ENCODE results near the gene RAD51.
"Not testable (repeated sequence)": the region's sequence is repeated elsewhere in the genome, so short reads cannot be mapped to it uniquely, and the experiment has no call there.

Gene RAD51

GRCh38 chr15:40694688-40695468 is at the start of gene RAD51:
Gene RAD51 (plus strand): TSS chr15:40695174. CDS start chr15:40698759, 3,585 bp downstream.
- H3K4me3 Mint-ChIP-seq = peak within 1 kb of the TSS; percentile 98
- peaks cover 65% of the 10 kb centered on the region for H3K36me3 Mint-ChIP-seq (ENCODE audit: low read depth)
- no peaks in the 10 kb centered on the region for H3K27me3 Mint-ChIP-seq
- H3K27ac Mint-ChIP-seq = peak within 1 kb of the TSS; percentile 100
- peak; percentile 95 for DNase-seq
- H3K4me1 Mint-ChIP-seq (ENCODE audit: low read depth) = peaks cover 31% of the 10 kb centered on the region
- H3K9me3 Mint-ChIP-seq = no peaks in the 10 kb centered on the region

DNA sequence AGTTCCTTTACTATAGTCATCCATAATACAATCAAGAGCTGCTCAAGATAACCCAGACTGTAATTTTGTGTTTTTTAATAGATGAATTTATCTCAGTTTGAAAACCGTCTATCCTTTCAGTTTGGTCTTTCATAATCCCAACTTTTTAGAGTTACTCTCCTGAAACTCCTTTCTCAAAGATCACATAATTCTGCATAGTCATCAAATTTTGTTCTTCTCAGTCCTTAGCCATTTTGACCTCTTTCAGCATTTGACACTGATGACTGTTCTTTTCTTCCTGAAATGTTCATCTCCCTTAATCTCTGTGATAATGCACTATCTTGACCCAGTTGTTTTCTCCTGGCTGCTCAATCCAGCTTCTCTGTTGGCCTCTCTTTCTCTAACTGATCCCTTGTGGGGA is 47.5 kb upstream of the RAD51 start:
- Mint-ChIP-seq H3K9me3 (no peaks in the 10 kb centered on the region), H3K27me3 (no peaks in the 10 kb centered on the region), H3K27ac (no peak overlapping the region), H3K36me3 (ENCODE audit: low read depth) (peaks cover 15% of the 10 kb centered on the region), H3K4me1 (ENCODE audit: low read depth) (no peaks in the 10 kb centered on the region), H3K4me3 (no peak overlapping the region)
- DNase-seq = no peak

DNA sequence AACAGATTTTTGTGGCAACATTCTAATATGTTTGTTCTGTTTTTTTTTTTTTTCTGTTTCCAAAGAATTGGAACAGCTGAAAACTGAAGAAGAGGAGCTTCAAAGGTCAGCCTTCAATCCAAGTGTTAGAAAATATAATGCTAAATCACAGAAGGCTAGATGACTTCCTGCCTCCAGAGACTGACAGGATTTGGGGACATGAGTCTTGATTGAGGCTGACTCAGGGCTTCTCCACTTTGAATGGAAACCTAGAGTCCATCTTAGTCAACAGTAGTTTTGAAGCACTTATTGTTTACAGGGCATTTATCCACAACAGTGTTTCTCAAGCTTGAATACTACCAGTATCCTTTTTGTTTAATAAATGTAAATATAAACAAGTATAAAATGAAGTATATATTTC is 44.5 kb upstream of the RAD51 start:
- DNase-seq = no peak
- no peaks in the 10 kb centered on the region for H3K4me1 Mint-ChIP-seq (ENCODE audit: low read depth)
- peak overlapping the region; percentile 38 for H3K27ac Mint-ChIP-seq
- no peaks in the 10 kb centered on the region for H3K9me3 Mint-ChIP-seq
- no peak overlapping the region for H3K4me3 Mint-ChIP-seq
- H3K36me3 Mint-ChIP-seq (ENCODE audit: low read depth) = peaks cover 27% of the 10 kb centered on the region
- no peaks in the 10 kb centered on the region for H3K27me3 Mint-ChIP-seq

DNA sequence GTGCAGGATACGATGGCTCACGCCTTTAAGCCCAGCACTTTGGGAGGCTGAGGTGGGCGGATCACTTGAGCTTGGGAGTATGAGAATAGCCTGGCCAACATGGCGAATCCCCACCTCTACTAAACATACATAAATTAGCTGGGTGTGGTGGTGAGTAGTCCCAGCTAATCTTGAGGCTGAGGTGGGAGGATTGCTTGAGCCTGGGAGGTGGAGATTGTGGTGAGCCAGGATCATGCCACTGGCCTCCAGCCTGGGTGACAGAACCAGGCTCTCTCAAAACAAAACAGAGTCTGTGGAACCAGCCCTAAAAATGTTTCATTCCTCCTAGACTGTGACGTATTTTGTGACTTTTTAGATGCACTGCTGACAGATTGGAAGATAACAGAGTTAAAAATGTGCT is 34.3 kb upstream of the RAD51 start:
- Mint-ChIP-seq H3K27ac (no peak overlapping the region), H3K27me3 (no peaks in the 10 kb centered on the region), H3K9me3 (no peaks in the 10 kb centered on the region), H3K36me3 (ENCODE audit: low read depth) (peaks cover 27% of the 10 kb centered on the region), H3K4me3 (no peak overlapping the region), H3K4me1 (ENCODE audit: low read depth) (peaks cover 2% of the 10 kb centered on the region)
- DNase-seq = no peak

DNA sequence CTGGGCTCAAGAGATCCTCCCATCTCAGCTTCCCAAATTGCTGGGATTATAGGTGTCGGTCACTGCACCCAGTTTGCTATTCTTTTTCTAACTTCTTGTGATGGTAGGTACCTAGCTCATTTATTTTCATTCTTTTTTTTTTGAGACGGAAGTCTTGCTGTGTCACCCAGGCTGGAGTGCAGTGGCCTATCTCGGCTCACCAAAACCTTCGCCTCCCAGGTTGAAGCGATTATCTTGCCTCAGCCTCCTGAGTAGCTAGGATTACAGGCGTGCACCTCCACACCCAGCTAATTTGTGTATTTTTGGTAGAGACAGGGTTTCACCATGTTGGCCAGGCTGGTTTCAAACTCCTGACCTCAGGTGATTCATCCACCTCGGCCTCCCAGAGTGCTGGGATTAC is 30.1 kb upstream of the RAD51 start:
- H3K4me1 Mint-ChIP-seq (ENCODE audit: low read depth) = peaks cover 2% of the 10 kb centered on the region
- H3K9me3 Mint-ChIP-seq = no peaks in the 10 kb centered on the region
- no peak for DNase-seq
- no peak overlapping the region for H3K27ac Mint-ChIP-seq
- no peaks in the 10 kb centered on the region for H3K27me3 Mint-ChIP-seq
- no peak overlapping the region for H3K4me3 Mint-ChIP-seq
- H3K36me3 Mint-ChIP-seq (ENCODE audit: low read depth) = peaks cover 17% of the 10 kb centered on the region

GRCh38 chr15:40676290-40676689 is 18.7 kb upstream of the RAD51 start:
- H3K4me1 Mint-ChIP-seq (ENCODE audit: low read depth); DNase-seq: not testable (repeated sequence)

DNA sequence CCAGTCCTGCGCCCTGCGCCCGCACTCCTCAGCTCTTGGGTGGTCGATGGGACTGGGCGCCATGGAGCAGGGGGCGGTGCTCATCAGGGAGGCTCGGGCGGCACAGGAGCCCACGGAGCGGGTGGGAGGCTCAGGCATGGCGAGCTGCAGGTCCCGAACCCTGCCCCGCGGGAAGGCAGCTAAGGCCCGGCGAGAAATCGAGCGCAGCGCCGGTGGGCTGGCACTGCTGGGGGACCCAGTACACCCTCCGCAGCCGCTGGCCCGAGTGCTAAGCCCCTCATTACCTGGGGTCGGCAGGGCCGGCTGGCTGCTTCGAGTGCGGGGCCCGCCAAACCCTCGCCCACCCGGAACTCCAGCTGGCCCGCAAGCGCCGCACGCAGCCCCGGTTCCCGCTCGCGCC is 18.1 kb upstream of the RAD51 start:
- not testable (repeated sequence) for DNase-seq, H3K9me3 Mint-ChIP-seq, H3K4me3 Mint-ChIP-seq

More at GRCh38 chr15:40676290-40676689, 18.7 kb upstream of the RAD51 start:
- H3K36me3 Mint-ChIP-seq (ENCODE audit: low read depth); H3K27me3 Mint-ChIP-seq; H3K27ac Mint-ChIP-seq; H3K4me3 Mint-ChIP-seq; H3K9me3 Mint-ChIP-seq: not testable (repeated sequence)

GRCh38 chr15:40680151-40680550 is 14.8 kb upstream of the RAD51 start:
- Mint-ChIP-seq H3K27ac (no peak overlapping the region), H3K36me3 (ENCODE audit: low read depth) (no peaks in the 10 kb centered on the region), H3K4me3 (no peak overlapping the region), H3K4me1 (ENCODE audit: low read depth) (no peaks in the 10 kb centered on the region), H3K27me3 (no peaks in the 10 kb centered on the region), H3K9me3 (no peaks in the 10 kb centered on the region)
- DNase-seq = no peak

More for the DNA sequence above, 18.1 kb upstream of the RAD51 start:
- H3K27ac Mint-ChIP-seq; H3K36me3 Mint-ChIP-seq (ENCODE audit: low read depth); H3K4me1 Mint-ChIP-seq (ENCODE audit: low read depth); H3K27me3 Mint-ChIP-seq: not testable (repeated sequence)

DNA sequence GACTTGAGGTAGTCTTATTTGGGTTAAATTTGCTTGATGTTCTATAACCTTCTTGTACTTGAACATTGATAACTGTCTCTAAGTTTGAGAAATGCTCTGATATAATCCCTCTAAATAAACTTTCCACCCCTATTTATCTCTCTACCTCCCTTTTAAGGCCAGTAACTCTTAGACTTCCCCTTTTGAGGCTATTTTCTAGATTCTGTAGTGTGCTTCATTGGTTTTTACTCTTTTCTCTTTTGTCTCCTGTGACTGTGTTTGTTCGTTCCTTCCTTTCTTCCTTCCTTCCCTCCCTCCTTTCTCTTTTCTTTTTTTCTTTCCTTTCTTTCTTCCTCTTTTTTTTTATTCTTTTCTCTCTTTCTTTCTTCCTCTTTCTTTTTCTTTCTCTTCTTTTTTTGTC is 14.0 kb upstream of the RAD51 start:
- not testable (repeated sequence) for H3K36me3 Mint-ChIP-seq (ENCODE audit: low read depth); H3K27ac Mint-ChIP-seq; H3K4me1 Mint-ChIP-seq (ENCODE audit: low read depth); H3K9me3 Mint-ChIP-seq; H3K27me3 Mint-ChIP-seq; H3K4me3 Mint-ChIP-seq; DNase-seq

GRCh38 chr15:40684381-40684780 is 10.6 kb upstream of the RAD51 start:
- H3K9me3 Mint-ChIP-seq = no peaks in the 10 kb centered on the region
- no peak overlapping the region for H3K4me3 Mint-ChIP-seq
- H3K4me1 Mint-ChIP-seq (ENCODE audit: low read depth) = no peaks in the 10 kb centered on the region
- peak overlapping the region; percentile 2 for H3K27ac Mint-ChIP-seq
- no peaks in the 10 kb centered on the region for H3K36me3 Mint-ChIP-seq (ENCODE audit: low read depth)
- DNase-seq = no peak
- no peaks in the 10 kb centered on the region for H3K27me3 Mint-ChIP-seq

GRCh38 chr15:40685376-40685775 is 9.6 kb upstream of the RAD51 start:
- Mint-ChIP-seq H3K27ac (peak overlapping the region; percentile 41), H3K27me3 (no peaks in the 10 kb centered on the region), H3K4me3 (no peak overlapping the region), H3K36me3 (ENCODE audit: low read depth) (no peaks in the 10 kb centered on the region), H3K9me3 (no peaks in the 10 kb centered on the region), H3K4me1 (ENCODE audit: low read depth) (no peaks in the 10 kb centered on the region)
- no peak for DNase-seq

DNA sequence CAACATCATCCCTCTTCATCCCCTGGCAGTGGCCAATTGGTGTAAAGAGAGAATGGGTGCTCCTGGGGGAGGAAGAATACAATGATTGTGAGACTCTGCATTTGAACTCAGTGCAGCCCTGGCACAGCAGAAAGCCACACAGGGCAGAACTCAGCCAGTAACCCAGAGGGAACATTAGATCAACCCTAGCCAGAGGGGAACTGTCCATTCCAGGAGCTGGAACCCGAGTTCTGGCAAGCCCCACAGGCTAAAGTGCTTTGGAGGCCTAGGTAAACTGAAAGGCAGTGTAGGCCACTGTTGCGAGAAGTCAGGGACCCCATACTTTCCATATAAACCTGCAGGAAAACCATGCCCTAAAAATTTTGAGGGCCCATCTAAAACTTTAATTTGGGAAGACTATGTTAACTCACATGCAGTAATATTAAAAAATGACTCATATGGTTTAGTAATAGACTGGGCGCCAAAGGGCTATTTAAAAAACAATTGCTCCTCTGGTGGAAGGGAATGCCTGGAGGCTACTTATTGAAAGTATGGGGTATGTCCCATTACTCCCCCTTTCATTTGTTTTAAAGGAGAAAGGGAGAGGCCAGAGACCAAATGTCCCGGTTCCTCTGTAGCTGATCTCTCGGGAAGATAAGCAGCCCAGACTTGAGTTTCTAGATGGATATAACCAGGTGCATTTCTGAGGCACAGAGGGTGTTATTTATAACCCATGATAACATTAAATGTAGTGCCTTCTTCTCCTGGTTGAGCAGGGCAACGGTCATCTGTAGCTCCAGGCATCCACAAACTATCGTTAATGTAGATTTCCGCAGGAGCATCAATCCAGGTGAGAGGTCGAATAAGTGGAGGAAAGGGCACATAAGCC is 5.8 kb upstream of the RAD51 start:
- H3K27me3 Mint-ChIP-seq = no peaks in the 10 kb centered on the region
- H3K27ac Mint-ChIP-seq = no peak overlapping the region
- no peak for DNase-seq
- H3K36me3 Mint-ChIP-seq (ENCODE audit: low read depth) = peaks cover 12% of the 10 kb centered on the region
- H3K9me3 Mint-ChIP-seq = no peaks in the 10 kb centered on the region
- peaks cover 10% of the 10 kb centered on the region for H3K4me1 Mint-ChIP-seq (ENCODE audit: low read depth)
- H3K4me3 Mint-ChIP-seq = no peak overlapping the region

GRCh38 chr15:40691737-40692136 is 3.2 kb upstream of the RAD51 start:
- H3K9me3 Mint-ChIP-seq = no peaks in the 10 kb centered on the region
- no peak overlapping the region for H3K4me3 Mint-ChIP-seq
- H3K4me1 Mint-ChIP-seq (ENCODE audit: low read depth) = peaks cover 20% of the 10 kb centered on the region
- peaks cover 36% of the 10 kb centered on the region for H3K36me3 Mint-ChIP-seq (ENCODE audit: low read depth)
- H3K27me3 Mint-ChIP-seq = no peaks in the 10 kb centered on the region
- H3K27ac Mint-ChIP-seq = peak overlapping the region; percentile 9
- DNase-seq = no peak

GRCh38 chr15:40693904-40694687 is 878 bp upstream of the RAD51 start:
- H3K27ac Mint-ChIP-seq = peak overlapping the region; percentile 100
- H3K4me1 Mint-ChIP-seq (ENCODE audit: low read depth) = peaks cover 27% of the 10 kb centered on the region
- H3K27me3 Mint-ChIP-seq = no peaks in the 10 kb centered on the region
- peaks cover 57% of the 10 kb centered on the region for H3K36me3 Mint-ChIP-seq (ENCODE audit: low read depth)
- H3K9me3 Mint-ChIP-seq = no peaks in the 10 kb centered on the region
- H3K4me3 Mint-ChIP-seq = peak overlapping the region; percentile 98
- peak; percentile 37 for DNase-seq

All from activated T-cell treated with anti-CD3 and anti-CD28 coated beads, Interleukin-2, amount 50 U/mL, for 24 hours (primary cell).